ENCODE data around the gene ZBTB47.

GRCh38 chr3:42680271-42680670, 26.8 kb downstream of the ZBTB47 start:
- TF ChIP-seq CTCF (conservative IDR thresholded peaks at IDR 0.05; ENCODE audit: low read length) (no peak), EZH2phosphoT487 (IDR thresholded peaks at IDR 0.05; ENCODE audit: borderline replicate concordance) (no peak)

All from Loucy (cell line).